Sigmoid colon (tissue), 4 donors: ENCODE measurements around the gene FLVCR1.

Source experiments
- CTCF ChIP-seq, 4 experiments: fragments of 450-650 bp in 3 of 4; fragments of 200-600 bp in 1 of 4; IDR thresholded peaks; one replicate each; pipeline ENCODE4 v1.5.1; 2016 to 2019; ENCODE audit warnings: antibody characterized with exemption in 4 of 4, mild to moderate bottlenecking in 3 of 4, moderate library complexity in 2 of 4
- EP300 ChIP-seq, 4 donors: sonication (generic); formaldehyde crosslinking; IDR thresholded peaks; one replicate each; pipeline ENCODE4 v1.6.1; 2017; ENCODE audit warnings: antibody characterized with exemption in 4 of 4

- TF ChIP-seq CTCF (IDR thresholded peaks at IDR 0.05) (no peak), EP300 (IDR thresholded peaks at IDR 0.05) (no peak)
These were observed 59.8 kb downstream of the FLVCR1 start for GRCh38 chr1:212917858-212918257.
